PC-9 (cell line): Measurements from ENCODE around the gene MPPED2. TPM values are rescaled to one million over a fixed set of nuclear protein-coding genes. Genes with fewer than 3 reads are reported as not detected.

Source experiments
- BruUV-seq: library from RNA; stranded (reverse); fragments of 400-500 nt; replicated peaks from 2 replicates; lab custom pipeline; 2021; lab: Mats Ljungman, UMichigan
- CTCF ChIA-PET: fragments of 300-600 bp; sonication (Branson Sonifier 250); formaldehyde crosslinking; loops from one replicate; lab custom pipeline; 2022; ENCODE audit warnings: antibody characterized with exemption; lab: Charles Lee
- POLR2A ChIA-PET: fragments of 300-600 bp; sonication (Branson Sonifier 250); formaldehyde crosslinking; loops from one replicate; lab custom pipeline; 2022; ENCODE audit warnings: antibody characterized with exemption; ENCODE audit not compliant: unreplicated experiment; lab: Charles Lee
- DNase-seq, 2 experiments: peaks; one replicate each; pipeline versions ENCODE4 v3.0.0 to v3.0.0-alpha.2; 2015 to 2022; ENCODE audit warnings: mixed read lengths in 1 of 2
- H2AFZ ChIP-seq: fragments of 200-600 bp; sonication (generic); 2 replicates; pipeline ENCODE4 v1.8.1; 2017; ENCODE audit warnings: antibody characterized with exemption
- H3F3A ChIP-seq: fragments of 200-600 bp; sonication (generic); 2 replicates; pipeline ENCODE4 v1.8.1; 2017; ENCODE audit warnings: antibody characterized with exemption, mild to moderate bottlenecking, low read depth; ENCODE audit not compliant: insufficient read depth
- H3K27ac ChIP-seq: fragments of 200-600 bp; sonication (generic); 2 replicates; pipeline ENCODE4 v1.6.1; 2016; ENCODE audit warnings: mixed run types
- H3K27me3 ChIP-seq: fragments of 200-600 bp; sonication (generic); 2 replicates; pipeline ENCODE4 v1.6.1; 2016; ENCODE audit warnings: low read depth, mixed run types; ENCODE audit not compliant: insufficient read depth
- H3K36me3 ChIP-seq: fragments of 200-600 bp; sonication (generic); 2 replicates; pipeline ENCODE4 v1.6.1; 2016; ENCODE audit warnings: low read depth, mixed run types
- H3K4me1 ChIP-seq: fragments of 200-600 bp; sonication (generic); replicated peaks from 2 replicates; pipeline ENCODE4 v1.6.1; 2016; ENCODE audit warnings: mixed run types; ENCODE audit not compliant: insufficient read depth
- H3K4me2 ChIP-seq: fragments of 200-600 bp; sonication (generic); 2 replicates; pipeline ENCODE4 v1.6.1; 2017; ENCODE audit warnings: mixed run types
- H3K4me3 ChIP-seq: fragments of 200-600 bp; sonication (generic); 2 replicates; pipeline ENCODE4 v1.6.1; 2016; ENCODE audit warnings: mixed run types
- H3K79me2 ChIP-seq: fragments of 200-600 bp; sonication (generic); 2 replicates; pipeline ENCODE4 v1.6.1; 2017; ENCODE audit warnings: low read depth, mixed run types
- H3K9me2 ChIP-seq: fragments of 200-600 bp; sonication (generic); 2 replicates; pipeline ENCODE4 v1.8.1; 2017; ENCODE audit warnings: mild to moderate bottlenecking; ENCODE audit not compliant: insufficient read depth
- H3K9me3 ChIP-seq: fragments of 200-600 bp; sonication (generic); 2 replicates; pipeline ENCODE4 v1.8.1; 2016; ENCODE audit warnings: low read depth; ENCODE audit not compliant: insufficient read depth
- H4K20me1 ChIP-seq: fragments of 200-600 bp; sonication (generic); 2 replicates; pipeline ENCODE4 v1.8.1; 2017; ENCODE audit not compliant: insufficient read depth
- CTCF ChIP-seq: fragments of 200-600 bp; sonication (generic); conservative IDR thresholded peaks from 2 replicates; pipeline ENCODE4 v1.6.1; 2017; ENCODE audit warnings: mixed run types, antibody characterized with exemption, mild to moderate bottlenecking, moderate library complexity
- EZH2 ChIP-seq: fragments of 200-600 bp; sonication (generic); IDR thresholded peaks from 2 replicates; pipeline ENCODE4 v1.8.0; 2017; ENCODE audit warnings: antibody characterized with exemption, low read depth
- intact Hi-C: fragments of 100-400 bp; cut with micrococcal nuclease; formaldehyde crosslinking; loops from one replicate; pipeline ENCODE4 v1.10.0; 2022; ENCODE audit not compliant: unreplicated experiment
- total RNA-seq: library from RNA; stranded (reverse); gene quantifications from 2 replicates; pipeline ENCODE4 v1.2.3, GENCODE V29; 2021

The MPPED2 gene
- total RNA-seq, 1 experiment from 2014 or later = not detected

DNA sequence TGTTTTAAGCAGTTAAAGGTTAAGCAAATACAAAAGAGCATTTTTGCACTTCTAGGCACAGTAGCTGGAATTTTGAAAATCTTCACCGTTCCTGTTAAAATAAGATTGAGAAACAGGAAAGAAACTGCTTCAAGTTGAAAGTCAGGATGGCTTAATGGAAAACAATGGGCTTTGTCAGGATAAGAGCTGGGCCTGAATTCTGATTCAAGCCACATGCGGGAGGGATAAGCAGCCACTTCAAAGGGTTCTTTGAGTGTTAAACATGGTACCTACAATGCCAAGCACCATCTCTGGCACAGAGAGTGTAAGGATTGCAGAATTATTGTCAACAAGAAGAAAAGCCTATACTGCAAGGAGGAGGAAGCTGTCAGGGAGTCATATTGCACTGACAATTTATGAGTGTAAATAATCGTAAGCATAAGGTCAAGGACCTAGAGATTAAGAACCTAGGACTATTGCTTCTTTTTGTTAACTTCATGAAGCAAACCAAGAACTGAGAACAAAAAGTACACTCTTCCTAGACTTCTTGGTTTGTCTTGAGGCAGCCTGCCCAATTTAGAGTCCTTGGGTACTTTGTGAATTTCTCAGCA is 32.5 kb downstream of the MPPED2 start:
- no peaks in the 10 kb centered on the region for H3K9me2 ChIP-seq
- H3K79me2 ChIP-seq = no peaks in the 10 kb centered on the region
- no peaks in the 10 kb centered on the region for H3K9me3 ChIP-seq
- CTCF ChIA-PET = no interaction called here
- no peaks in the 10 kb centered on the region for H4K20me1 ChIP-seq
- no peak overlapping the region for H2AFZ ChIP-seq
- no peaks in the 10 kb centered on the region for H3K36me3 ChIP-seq
- H3F3A ChIP-seq = no peaks in the 10 kb centered on the region
- no peak overlapping the region for H3K4me3 ChIP-seq
- intact Hi-C loops = no loop called here
- BruUV-seq = no TSS peak
- no peak overlapping the region for H3K27ac ChIP-seq
- H3K4me2 ChIP-seq = no peak overlapping the region
- DNase-seq = no peak
- TF ChIP-seq CTCF = no peak
- no peak for TF ChIP-seq EZH2
- H3K4me1 ChIP-seq = no peaks in the 10 kb centered on the region
- H3K27me3 ChIP-seq = no peaks in the 10 kb centered on the region
- POLR2A ChIA-PET = no interaction called here

DNA sequence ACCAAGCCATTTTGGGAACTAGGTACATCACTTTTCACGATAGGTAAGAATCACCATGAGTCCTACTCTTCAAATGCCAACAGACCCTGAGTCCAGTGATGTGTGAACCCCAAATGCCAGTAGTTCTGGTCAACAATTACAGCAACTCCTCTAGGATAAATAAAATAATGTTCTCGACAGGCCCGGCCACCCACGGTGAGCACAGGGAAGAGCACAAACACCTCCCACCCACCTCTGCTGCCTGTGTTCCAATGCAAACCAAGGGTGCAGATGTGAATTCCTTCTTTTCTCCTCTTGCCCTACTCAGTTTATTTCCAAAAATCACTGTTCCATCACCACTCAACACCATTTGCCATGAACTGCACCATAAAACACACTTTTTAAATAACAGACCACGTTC is 33.3 kb downstream of the MPPED2 start:
- H4K20me1 ChIP-seq = no peaks in the 10 kb centered on the region
- no peak overlapping the region for H3K4me3 ChIP-seq
- no peaks in the 10 kb centered on the region for H3K9me3 ChIP-seq
- H3K27me3 ChIP-seq = no peaks in the 10 kb centered on the region
- no peaks in the 10 kb centered on the region for H3F3A ChIP-seq
- H3K27ac ChIP-seq = no peak overlapping the region
- H3K36me3 ChIP-seq = no peaks in the 10 kb centered on the region
- H3K4me1 ChIP-seq = no peaks in the 10 kb centered on the region
- POLR2A ChIA-PET = no interaction called here
- TF ChIP-seq CTCF = no peak
- no peaks in the 10 kb centered on the region for H3K9me2 ChIP-seq
- CTCF ChIA-PET = no interaction called here
- no peak overlapping the region for H2AFZ ChIP-seq
- DNase-seq = no peak
- no peak overlapping the region for H3K4me2 ChIP-seq
- H3K79me2 ChIP-seq = no peaks in the 10 kb centered on the region
- BruUV-seq = no TSS peak
- intact Hi-C loops = no loop called here

- intact Hi-C loops = no loop called here
- DNase-seq = no peak
- H3K4me1 ChIP-seq = no peaks in the 10 kb centered on the region
- CTCF ChIA-PET = no interaction called here
- no peak overlapping the region for H3K4me2 ChIP-seq
- H2AFZ ChIP-seq = no peak overlapping the region
- H3K4me3 ChIP-seq = no peak overlapping the region
- no peaks in the 10 kb centered on the region for H3K27me3 ChIP-seq
- H4K20me1 ChIP-seq = no peaks in the 10 kb centered on the region
- no TSS peak for BruUV-seq
- TF ChIP-seq CTCF = no peak
- no peak for TF ChIP-seq EZH2
- H3K9me3 ChIP-seq = no peaks in the 10 kb centered on the region
- no peaks in the 10 kb centered on the region for H3K9me2 ChIP-seq
- POLR2A ChIA-PET = no interaction called here
- no peaks in the 10 kb centered on the region for H3K36me3 ChIP-seq
- H3K79me2 ChIP-seq = no peaks in the 10 kb centered on the region
- no peak overlapping the region for H3K27ac ChIP-seq
- H3F3A ChIP-seq = no peaks in the 10 kb centered on the region
Measured at GRCh38 chr11:30550022-30550542, 36.1 kb downstream of the MPPED2 start.
